DMS153 treated with DMSO at 0.1 percent for 48 hours (cell line): ENCODE measurements around the gene FGFBP3.

ENCODE experiments used
- DNase-seq: peaks from one replicate; lab custom pipeline; 2025; ENCODE audit not compliant: unreplicated experiment; lab: John Stamatoyannopoulos, UW

The FGFBP3 gene

DNA sequence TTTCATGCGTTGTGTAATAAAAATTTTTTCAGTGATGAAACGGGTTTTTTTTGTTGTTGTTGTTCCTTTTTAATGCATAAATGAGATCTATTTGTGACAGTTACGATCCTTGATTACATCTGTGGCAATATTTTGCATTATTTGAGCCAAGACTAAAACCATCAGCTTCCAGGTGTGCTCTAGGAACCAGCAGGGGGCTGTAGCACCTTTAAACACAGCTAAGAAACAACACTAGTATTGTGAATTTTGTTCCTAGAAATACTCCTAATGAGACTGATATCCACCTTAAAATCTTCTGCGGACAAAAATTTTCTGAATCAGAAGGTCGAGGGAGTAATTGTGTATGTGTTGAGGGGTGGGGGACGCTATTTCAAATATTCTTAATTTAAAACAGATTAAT is 52.6 kb downstream of the FGFBP3 start:
- DNase-seq = no peak
